SK-N-SH (cell line): ENCODE results near the gene TMPRSS13.

Experiments
- CHD2 ChIP-seq: fragments of 150-350 bp; IDR thresholded peaks from 2 replicates; pipeline ENCODE4 v1.6.1; 2018; ENCODE audit warnings: low read length; ENCODE audit not compliant: partially characterized antibody
- FOSL2 ChIP-seq: IDR thresholded peaks from 2 replicates; pipeline ENCODE4 v1.4.0; 2012; ENCODE audit warnings: low read depth, mild to moderate bottlenecking, moderate library complexity, borderline replicate concordance
- REST ChIP-seq: IDR thresholded peaks from 2 replicates; pipeline ENCODE4 v1.6.1; 2012; ENCODE audit warnings: mild to moderate bottlenecking, low read depth, low read length, moderate library complexity
- SIN3A ChIP-seq: IDR thresholded peaks from 2 replicates; pipeline ENCODE4 v1.6.1; 2012; ENCODE audit warnings: low read depth, mild to moderate bottlenecking, low read length, moderate library complexity, borderline replicate concordance
- YY1 ChIP-seq: IDR thresholded peaks from 2 replicates; pipeline ENCODE4 v1.4.0; 2012; ENCODE audit warnings: low read depth, mild to moderate bottlenecking
- TF ChIP-seq, protein P1 (sequence below): fragments of 200-600 bp; sonication (generic); IDR thresholded peaks from 2 replicates; pipeline ENCODE4 v1.6.1; 2017; ENCODE audit warnings: antibody characterized with exemption, mild to moderate bottlenecking, moderate library complexity

- TF ChIP-seq REST = no peak
- TF ChIP-seq, protein P1, sequence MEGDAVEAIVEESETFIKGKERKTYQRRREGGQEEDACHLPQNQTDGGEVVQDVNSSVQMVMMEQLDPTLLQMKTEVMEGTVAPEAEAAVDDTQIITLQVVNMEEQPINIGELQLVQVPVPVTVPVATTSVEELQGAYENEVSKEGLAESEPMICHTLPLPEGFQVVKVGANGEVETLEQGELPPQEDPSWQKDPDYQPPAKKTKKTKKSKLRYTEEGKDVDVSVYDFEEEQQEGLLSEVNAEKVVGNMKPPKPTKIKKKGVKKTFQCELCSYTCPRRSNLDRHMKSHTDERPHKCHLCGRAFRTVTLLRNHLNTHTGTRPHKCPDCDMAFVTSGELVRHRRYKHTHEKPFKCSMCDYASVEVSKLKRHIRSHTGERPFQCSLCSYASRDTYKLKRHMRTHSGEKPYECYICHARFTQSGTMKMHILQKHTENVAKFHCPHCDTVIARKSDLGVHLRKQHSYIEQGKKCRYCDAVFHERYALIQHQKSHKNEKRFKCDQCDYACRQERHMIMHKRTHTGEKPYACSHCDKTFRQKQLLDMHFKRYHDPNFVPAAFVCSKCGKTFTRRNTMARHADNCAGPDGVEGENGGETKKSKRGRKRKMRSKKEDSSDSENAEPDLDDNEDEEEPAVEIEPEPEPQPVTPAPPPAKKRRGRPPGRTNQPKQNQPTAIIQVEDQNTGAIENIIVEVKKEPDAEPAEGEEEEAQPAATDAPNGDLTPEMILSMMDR = no peak
- TF ChIP-seq CHD2 = no peak
- no peak for TF ChIP-seq SIN3A
- TF ChIP-seq FOSL2 = no peak
- no peak for TF ChIP-seq YY1
These were observed 50.8 kb downstream of the TMPRSS13 start for GRCh38 chr11:117878314-117878938.
